ENCODE data around the gene AVPR2. TPM values are rescaled to one million over a fixed set of nuclear protein-coding genes. Genes with fewer than 3 reads are reported as not detected.
A peak's percentile ranks its signal among the peaks of the same experiment; 100 is the strongest.

AVPR2 gene
- total and polyA plus RNA-seq, 9 of the 15 experiments (the other 6 are each of a cell fraction or from before 2014, with no cell fraction given): not detected

- TF ChIP-seq ZBTB7A (IDR thresholded peaks at IDR 0.05; ENCODE audit: borderline replicate concordance, control insufficient read depth, low read depth, low read length): peak; percentile 5; the same call in 1 of the 2 replicates
- TF ChIP-seq, protein P1, sequence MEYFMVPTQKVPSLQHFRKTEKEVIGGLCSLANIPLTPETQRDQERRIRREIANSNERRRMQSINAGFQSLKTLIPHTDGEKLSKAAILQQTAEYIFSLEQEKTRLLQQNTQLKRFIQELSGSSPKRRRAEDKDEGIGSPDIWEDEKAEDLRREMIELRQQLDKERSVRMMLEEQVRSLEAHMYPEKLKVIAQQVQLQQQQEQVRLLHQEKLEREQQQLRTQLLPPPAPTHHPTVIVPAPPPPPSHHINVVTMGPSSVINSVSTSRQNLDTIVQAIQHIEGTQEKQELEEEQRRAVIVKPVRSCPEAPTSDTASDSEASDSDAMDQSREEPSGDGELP (CRISPR knock-in tag; IDR thresholded peaks at IDR 0.05; ENCODE audit: borderline replicate concordance): peak; percentile 33; the same call in 1 of the 2 replicates
- TF ChIP-seq, protein P2, sequence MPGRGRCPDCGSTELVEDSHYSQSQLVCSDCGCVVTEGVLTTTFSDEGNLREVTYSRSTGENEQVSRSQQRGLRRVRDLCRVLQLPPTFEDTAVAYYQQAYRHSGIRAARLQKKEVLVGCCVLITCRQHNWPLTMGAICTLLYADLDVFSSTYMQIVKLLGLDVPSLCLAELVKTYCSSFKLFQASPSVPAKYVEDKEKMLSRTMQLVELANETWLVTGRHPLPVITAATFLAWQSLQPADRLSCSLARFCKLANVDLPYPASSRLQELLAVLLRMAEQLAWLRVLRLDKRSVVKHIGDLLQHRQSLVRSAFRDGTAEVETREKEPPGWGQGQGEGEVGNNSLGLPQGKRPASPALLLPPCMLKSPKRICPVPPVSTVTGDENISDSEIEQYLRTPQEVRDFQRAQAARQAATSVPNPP (IDR thresholded peaks at IDR 0.05; ENCODE audit: borderline replicate concordance, insufficient read depth, insufficient read length): no peak
These were observed 29.8 kb downstream of the AVPR2 start (continued) for GRCh38 chrX:153934148-153934761.

GRCh38 chrX:153934762-153935325, 30.4 kb downstream of the AVPR2 start, which contains the start of gene NAA10:
NAA10 (minus strand) TSS chrX:153935037; CDS start chrX:153934904, 133 bp downstream.
- ATAC-seq: peak; percentile 98
- no peaks in the 10 kb centered on the region for H3K9me1 ChIP-seq (ENCODE audit: control insufficient read depth, insufficient read depth, low read length)
- H3K9me3 ChIP-seq (replicated peaks; ENCODE audit: control insufficient read depth, insufficient read depth, low read depth, low read length): no peaks in the 10 kb centered on the region
- ChIA-PET CTCF (ENCODE audit: low intra/inter-chr PET ratio) (no interaction called here), POLR2A (interaction anchor here (0.6 to 2.0 kb wide), 5 partner anchors 9 to 407 kb away, joined by 3 to 12 read pairs (median 3); partner anchors contain the start of genes IDH3G, RENBP and SSR4)
- peak within 1 kb of the TSS; percentile 71 for H3K27ac ChIP-seq (ENCODE audit: extremely low read depth, low read depth, low read length)
- in situ Hi-C loops (cut with MboI): no loop called here
- peaks cover 41% of the 10 kb centered on the region; the same call in 2 of the 3 replicates for H3K36me3 ChIP-seq (ENCODE audit: control insufficient read depth, insufficient read depth, low read length)
- peaks cover 12 to 43% of the 10 kb centered on the region in 2 experiments; a peak in 4 of 5 replicates for H3K4me1 ChIP-seq (replicated peaks in 1 of 2; ENCODE audit: control insufficient read depth in 2 of 2, insufficient read depth in 2 of 2, low read length in 2 of 2)
- WGBS (ENCODE audit: insufficient coverage, low coverage, missing lambda C conversion rate): 0% methylated on average over 10 of the region's 87 CpGs
- H3K4me2 ChIP-seq (ENCODE audit: insufficient read depth, low read length): peak within 1 kb of the TSS; percentile 97
- H3K27me3 ChIP-seq (ENCODE audit: control insufficient read depth in 2 of 2, insufficient read depth in 2 of 2, low read length in 2 of 2): no peaks in the 10 kb centered on the region
- H4K20me1 ChIP-seq (replicated peaks; ENCODE audit: control insufficient read depth, insufficient read depth, low read length): no peaks in the 10 kb centered on the region
- peak; percentile 23 for FAIRE-seq
- H3K79me2 ChIP-seq (ENCODE audit: control insufficient read depth, insufficient read depth, low read length): peaks cover 32% of the 10 kb centered on the region
- H3K9ac ChIP-seq (ENCODE audit: insufficient read depth in 1 of 2, low read depth in 2 of 2, low read length in 2 of 2): peak within 1 kb of the TSS; percentile 86 to 99
- peak; percentile 87 to 94 (median 88) for DNase-seq (ENCODE audit: extremely low read depth in 1 of 4, low spot score in 3 of 4)
- H2AFZ ChIP-seq (ENCODE audit: low read depth, low read length): peak within 1 kb of the TSS; percentile 83
- no TSS peak for BruUV-seq (replicated peaks)
- peak within 1 kb of the TSS; percentile 97 for H3K4me3 ChIP-seq
- intact Hi-C loops (cut with micrococcal nuclease): no loop called here
- TF ChIP-seq THAP12 (CRISPR knock-in tag; IDR thresholded peaks at IDR 0.05): no peak; the same call in 1 of the 2 replicates
- TF ChIP-seq MYBL2 (IDR thresholded peaks at IDR 0.05; ENCODE audit: low read depth): no peak
- TF ChIP-seq MYBL2 (CRISPR knock-in tag; IDR thresholded peaks at IDR 0.05; ENCODE audit: borderline replicate concordance): no peak
- no peak for TF ChIP-seq ZNF280B (CRISPR knock-in tag; IDR thresholded peaks at IDR 0.05)
- no peak for TF ChIP-seq TCF3 (CRISPR knock-in tag; IDR thresholded peaks at IDR 0.05)
- no peak for TF ChIP-seq ZNF12 (CRISPR knock-in tag; IDR thresholded peaks at IDR 0.05)
- no peak for TF ChIP-seq DMBX1 (CRISPR knock-in tag; IDR thresholded peaks at IDR 0.05; ENCODE audit: borderline replicate concordance)

Measured in K562 (cell line).